HG02610 (cell line): Measurements from ENCODE around the gene ZNF205.
A peak's percentile ranks its signal among the peaks of the same experiment; 100 is the strongest.
"Not testable (repeated sequence)": the region's sequence is repeated elsewhere in the genome, so short reads cannot be mapped to it uniquely, and the experiment has no call there.

Experiments used
- ATAC-seq: cut with Tn5 transposase; IDR thresholded peaks from one replicate; pipeline ENCODE4 v1.9.1; 2021; ENCODE audit warnings: mild to moderate bottlenecking, moderate library complexity; ENCODE audit not compliant: unreplicated experiment

ZNF205 gene

DNA sequence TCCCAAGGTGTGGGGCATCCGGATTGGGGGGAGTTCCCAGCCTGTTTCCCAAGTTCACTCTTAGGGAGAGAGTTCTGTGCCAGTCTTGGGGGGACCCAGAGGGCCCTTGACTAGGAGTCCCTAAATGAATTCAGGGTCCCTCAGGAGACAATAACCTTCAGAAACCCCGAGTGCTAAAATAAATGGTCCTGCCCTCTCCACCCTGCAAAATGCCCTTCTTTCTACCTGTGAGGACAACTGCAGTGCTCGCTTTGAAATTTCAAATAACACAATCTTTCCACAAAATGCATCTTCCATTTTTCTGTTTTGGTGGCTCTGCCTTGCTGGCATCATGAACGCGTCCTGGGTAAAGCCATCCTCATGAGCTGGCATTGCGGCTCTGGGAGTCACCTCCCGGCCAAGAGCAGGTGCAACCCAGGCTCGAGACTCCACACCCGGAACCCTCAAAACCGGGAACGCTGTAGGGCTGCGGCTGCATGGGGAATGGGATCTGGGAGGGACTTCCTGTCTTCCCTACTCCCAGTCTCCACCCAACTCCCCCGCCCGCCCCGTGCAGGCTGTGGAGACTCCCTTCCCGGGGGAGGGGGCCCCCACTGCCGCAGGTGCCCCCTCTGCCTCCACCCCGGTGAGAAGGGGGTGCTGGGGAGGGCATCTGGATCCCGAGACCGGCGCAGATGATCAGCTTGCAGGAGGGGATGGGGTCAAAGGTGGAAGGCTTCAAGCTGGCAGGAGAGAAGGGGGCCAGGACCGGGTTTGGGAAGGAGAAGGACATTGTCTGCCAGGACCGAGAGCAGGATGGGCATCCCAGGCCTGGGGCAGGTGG, at the start of gene ZNF205:
Gene ZNF205, plus strand, starts transcription at position 529 of the 823 bp plus-strand sequence. CDS start 845 bp downstream, outside the sequence.
- no peak for ATAC-seq

GRCh38 chr16:3063625-3064386, 48.6 kb upstream of the ZNF205 start:
- no peak for ATAC-seq

- ATAC-seq = no peak
Observed at GRCh38 chr16:3065069-3065741, 47.2 kb upstream of the ZNF205 start, which contains the start of gene IL32. TSS of gene IL32 (plus strand) at chr16:3065640. CDS start at chr16:3065812, 172 bp downstream.

DNA sequence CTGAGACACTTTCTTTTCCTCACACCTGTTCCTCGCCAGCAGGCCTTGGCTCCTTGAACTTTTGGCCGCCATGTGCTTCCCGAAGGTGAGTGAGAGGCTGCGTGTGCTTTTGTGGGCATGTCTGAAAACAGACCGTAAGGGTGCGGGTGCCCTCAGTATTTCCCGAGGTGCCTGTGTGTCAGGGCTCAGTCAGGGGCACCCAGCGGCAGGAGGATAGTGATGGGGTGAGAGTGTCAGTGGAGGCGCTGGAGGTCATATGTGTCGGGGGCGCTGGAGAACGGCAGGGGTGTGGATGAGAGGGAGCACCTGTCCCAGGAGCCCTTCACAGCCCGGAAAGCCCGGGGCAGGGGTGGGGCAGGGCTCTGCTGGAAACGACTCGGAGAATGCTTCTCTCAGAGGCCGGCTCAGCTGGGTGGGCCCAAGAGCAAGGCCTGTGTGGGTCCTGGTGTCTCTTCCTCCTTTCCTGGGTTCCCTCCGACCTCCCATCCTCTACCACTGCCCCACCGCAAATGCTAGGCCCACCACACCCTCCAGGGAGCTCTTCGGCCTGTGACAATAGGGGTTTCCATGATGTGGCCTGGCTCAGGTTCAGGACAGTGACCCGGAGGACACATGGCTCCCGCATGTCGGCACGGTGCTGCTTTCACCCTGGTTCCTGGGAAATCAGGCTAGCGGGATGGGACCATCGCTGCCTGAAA, 46.5 kb upstream of the ZNF205 start:
- no peak for ATAC-seq

DNA sequence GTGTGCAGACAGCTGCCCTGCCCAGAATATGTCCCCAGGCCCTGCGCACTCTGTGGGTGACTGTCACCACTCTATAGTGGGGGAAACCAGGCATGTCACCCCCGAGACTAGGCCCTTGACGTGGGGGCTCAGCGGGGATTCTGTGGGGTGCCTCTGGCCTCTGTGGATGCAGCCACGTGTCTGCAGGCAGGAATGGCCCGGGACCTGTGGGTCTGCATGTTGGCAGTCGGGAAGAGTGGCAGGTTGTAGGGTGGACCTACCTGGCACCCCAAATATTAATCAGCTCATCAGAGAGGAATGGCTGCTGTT, 46.0 kb upstream of the ZNF205 start:
- no peak for ATAC-seq

GRCh38 chr16:3068487-3068886, 43.9 kb upstream of the ZNF205 start:
- ATAC-seq = no peak

- ATAC-seq = not testable (repeated sequence)
Observed at GRCh38 chr16:3069146-3069545, 43.2 kb upstream of the ZNF205 start.

DNA sequence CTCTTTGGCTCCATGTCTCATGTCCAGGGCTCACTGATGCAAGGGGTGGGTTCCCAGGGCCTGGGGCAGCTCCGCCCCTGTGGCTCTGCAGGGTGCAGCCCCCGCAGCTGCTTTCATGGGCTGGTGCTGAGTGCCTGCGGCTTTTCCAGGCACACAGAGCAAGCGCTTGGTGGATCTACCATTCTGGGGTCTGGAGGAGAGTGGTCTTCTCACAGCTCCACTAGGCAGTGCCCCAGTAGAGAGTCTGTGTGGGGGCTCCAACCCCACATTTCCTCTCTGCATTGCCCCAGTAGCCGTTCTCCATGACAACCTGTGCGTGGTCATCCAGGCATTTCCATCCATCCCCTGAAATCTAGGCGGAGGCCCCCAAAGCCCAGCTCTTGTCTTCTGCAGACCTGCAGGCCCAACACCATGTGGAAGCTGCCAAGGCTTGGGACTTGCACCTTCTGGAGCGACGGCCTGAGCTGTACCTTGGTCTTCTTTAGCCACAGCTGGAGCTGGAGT, 41.7 kb upstream of the ZNF205 start:
- ATAC-seq = no peak

DNA sequence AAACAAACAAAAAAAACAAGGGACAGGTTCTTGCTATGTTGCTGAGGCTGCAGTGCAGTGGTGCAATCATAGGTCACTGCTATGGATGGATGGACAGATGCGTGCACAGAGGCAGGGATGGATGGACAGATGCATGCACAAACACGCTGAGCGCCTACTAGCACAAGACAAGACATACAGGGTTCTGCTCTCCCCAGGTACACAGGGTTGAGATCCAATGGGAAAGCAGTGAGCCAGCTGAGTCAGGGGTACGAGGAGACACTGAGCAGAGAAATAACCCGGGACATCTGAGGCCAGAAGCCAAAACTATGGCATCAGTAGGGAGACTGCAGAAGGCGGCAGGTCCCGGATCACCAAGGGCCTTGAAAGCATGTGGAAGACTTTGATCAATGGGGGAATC, 40.7 kb upstream of the ZNF205 start:
- no peak for ATAC-seq

GRCh38 chr16:3072148-3072547, 40.2 kb upstream of the ZNF205 start:
- ATAC-seq = not testable (repeated sequence)

DNA sequence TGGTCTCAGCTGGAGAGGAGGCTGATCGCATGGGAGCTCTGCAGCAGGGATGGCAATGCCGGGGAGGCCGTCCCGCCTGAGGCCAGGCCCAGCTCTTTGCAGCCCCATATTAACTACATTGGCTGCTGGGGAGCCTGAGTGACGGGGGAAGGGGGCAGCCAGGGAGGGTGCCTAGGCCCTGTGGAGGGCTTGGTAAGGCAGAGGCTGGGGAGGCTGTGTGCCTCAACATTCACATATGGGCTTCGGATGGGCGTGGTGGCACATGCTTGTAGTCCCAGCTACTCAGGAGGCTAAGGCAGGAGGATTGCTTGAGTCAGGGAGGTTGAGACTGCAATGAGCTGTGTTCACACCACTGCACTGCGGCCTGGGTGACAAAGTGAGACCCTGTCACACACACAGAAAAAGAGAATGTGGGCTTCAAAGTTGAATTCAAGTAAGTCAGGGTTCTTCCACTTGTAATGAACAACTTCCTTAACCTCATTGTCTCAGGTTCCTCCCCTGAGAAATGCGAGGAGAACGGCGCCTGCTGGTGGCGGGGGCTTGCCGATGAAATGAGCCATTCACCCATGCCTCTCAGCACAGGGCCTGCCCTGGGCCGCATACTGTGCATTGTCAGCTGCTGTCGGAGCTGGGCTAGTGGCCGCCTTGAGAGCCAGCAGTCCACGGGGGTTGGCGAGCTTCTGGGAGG, 39.7 kb upstream of the ZNF205 start:
- ATAC-seq = not testable (repeated sequence)

DNA sequence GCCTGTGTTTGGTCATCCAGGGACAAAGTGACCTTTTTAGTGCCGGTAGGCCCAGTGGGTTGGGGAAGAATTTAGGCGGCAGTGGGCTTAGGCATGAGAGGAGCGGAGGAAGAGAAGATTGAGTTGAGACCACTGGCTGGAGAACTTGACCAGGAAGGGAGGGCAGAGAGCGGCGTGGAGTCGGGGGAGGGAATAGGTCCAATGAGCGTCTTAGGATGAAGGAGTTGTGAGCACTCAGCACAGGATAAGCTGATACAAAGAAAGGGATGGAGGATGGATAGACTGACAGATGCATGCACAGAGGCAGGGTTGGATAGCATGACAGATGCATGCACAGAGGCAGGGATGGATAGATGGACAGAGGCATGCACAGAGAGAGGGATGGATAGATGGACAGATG, 38.9 kb upstream of the ZNF205 start:
- no peak for ATAC-seq

DNA sequence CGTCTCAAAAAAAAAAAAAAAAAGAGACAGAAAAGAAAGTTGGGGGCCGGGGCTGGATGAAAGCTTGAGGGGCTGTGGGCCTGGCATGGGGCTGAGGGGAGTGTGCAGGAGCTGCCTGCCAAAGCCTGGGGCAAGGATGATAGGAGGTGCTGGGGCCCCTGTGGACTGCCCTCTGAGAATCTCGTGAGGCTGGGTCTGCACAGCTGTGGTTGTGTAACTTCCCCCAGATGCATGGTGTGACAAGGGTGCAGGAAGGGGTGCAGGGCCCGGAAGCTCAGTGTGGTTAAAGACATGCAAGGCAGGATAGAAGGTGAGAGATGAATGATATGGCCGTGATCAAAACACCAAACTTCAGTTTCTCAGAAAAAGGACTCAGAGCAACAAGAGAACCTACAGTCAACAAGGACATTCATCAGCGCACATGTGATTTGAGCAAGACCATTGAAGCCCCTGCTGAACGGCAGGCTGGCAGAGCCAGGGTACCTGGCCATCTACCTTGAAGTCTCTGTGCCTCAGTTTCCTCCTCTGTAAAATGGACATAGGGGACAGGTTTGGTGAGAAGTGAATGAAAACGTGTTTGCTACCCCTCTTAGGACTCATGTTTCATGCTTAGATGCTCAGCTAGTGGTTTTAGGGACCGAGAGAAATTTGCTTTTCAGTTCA, 37.4 kb upstream of the ZNF205 start:
- ATAC-seq = peak; percentile 89

- ATAC-seq = no peak
Observed at GRCh38 chr16:3075523-3075915, 36.9 kb upstream of the ZNF205 start.

GRCh38 chr16:3075946-3076345, 36.4 kb upstream of the ZNF205 start:
- not testable (repeated sequence) for ATAC-seq

DNA sequence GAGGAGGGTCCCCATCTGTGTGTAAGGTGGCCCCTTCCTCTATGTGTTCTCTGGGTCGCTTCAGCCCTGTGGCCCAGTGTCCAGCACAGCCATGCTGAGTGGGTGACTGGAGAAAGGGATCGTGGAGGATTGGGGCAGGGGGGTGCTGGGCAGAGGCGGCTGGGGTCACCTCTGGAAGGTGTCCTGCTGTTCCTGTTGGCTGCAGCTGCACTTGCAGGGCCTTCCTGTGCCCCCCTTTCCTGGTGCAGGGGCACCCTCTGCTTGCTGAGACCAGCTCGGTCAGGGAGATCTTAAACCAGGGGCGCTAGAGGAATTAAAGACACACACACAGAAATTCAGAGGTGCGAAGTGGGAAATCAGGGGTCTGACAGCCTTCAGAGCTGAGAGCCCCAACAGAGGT, 35.8 kb upstream of the ZNF205 start:
- no peak for ATAC-seq

DNA sequence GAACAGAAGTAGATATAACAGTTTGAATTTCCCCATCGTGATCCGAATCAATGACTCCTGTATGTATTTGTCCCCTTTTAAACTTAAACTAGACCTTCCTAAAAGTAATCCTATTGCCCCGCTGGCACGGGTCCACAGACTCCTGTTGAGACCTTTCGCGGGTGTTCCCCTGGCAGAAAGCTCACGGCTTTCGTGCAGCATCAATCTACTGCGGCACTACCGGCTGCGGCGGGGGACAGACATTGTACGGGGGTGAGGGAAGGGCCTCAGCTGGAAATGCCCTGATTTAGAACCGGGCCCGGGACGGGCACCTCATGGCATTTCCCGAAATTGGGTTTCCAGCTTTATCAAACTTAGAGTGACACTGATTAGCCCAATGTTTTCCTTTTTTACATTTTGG, 32.4 kb upstream of the ZNF205 start:
- no peak for ATAC-seq

DNA sequence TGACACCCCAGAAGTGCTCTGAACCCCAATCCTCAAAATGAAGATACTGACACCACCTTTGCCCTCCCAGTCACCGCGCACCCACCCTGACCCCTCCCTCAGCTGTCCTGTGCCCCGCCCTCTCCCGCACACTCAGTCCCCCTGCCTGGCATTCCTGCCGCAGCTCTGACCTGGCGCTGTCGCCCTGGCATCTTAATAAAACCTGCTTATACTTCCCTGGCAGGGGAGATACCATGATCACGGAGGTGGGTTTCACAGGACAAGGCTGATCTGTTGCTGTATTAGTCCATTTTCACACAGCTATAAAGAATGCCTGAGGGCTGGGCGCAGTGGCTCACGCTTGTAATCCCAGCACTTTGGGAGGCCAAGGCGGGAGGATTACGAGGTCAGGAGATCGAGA, 30.4 kb upstream of the ZNF205 start:
- not testable (repeated sequence) for ATAC-seq

- ATAC-seq = not testable (repeated sequence)
Observed at GRCh38 chr16:3083408-3083807, 29.0 kb upstream of the ZNF205 start.

GRCh38 chr16:3084491-3084890, 27.9 kb upstream of the ZNF205 start:
- ATAC-seq = no peak
